Progenitor cell of endocrine pancreas (in vitro differentiated cells): ENCODE data around the gene HUS1. TPM values are rescaled to one million over a fixed set of nuclear protein-coding genes. Genes with fewer than 3 reads are reported as not detected.

ENCODE experiments used
- DNase-seq: peaks from one replicate; pipeline ENCODE4 v3.0.0; 2021; ENCODE audit warnings: low spot score; ENCODE audit not compliant: unreplicated experiment
- H3K27ac Mint-ChIP-seq: 2 replicates; pipeline ENCODE4 v1.8.0; 2021; ENCODE audit warnings: mild to moderate bottlenecking, moderate library complexity, mixed read lengths
- H3K27me3 Mint-ChIP-seq: 2 replicates; pipeline ENCODE4 v1.8.0; 2021; ENCODE audit warnings: mixed read lengths
- H3K36me3 Mint-ChIP-seq: 2 replicates; pipeline ENCODE4 v1.8.0; 2022; ENCODE audit warnings: mixed read lengths; ENCODE audit not compliant: insufficient read depth
- H3K4me1 Mint-ChIP-seq: 2 replicates; pipeline ENCODE4 v1.8.0; 2021; ENCODE audit warnings: low read depth, mixed read lengths
- H3K4me3 Mint-ChIP-seq: 2 replicates; pipeline ENCODE4 v1.8.0; 2021; ENCODE audit warnings: low read depth, mild to moderate bottlenecking, moderate library complexity, mixed read lengths
- H3K9me3 Mint-ChIP-seq: 2 replicates; pipeline ENCODE4 v1.8.0; 2021; ENCODE audit warnings: low read depth, mixed read lengths
- total RNA-seq: library from RNA; stranded (reverse); gene quantifications from 2 replicates; pipeline ENCODE4 v1.2.1, GENCODE V29; 2021
- TF ChIP-seq, protein P1 (sequence below): fragments of 200-600 bp; sonication (generic); IDR thresholded peaks from one replicate; pipeline ENCODE4 v1.5.0; 2021; ENCODE audit warnings: antibody characterized with exemption, mild to moderate bottlenecking; ENCODE audit not compliant: unreplicated experiment

The HUS1 gene
- total RNA-seq, 1 donor from 2014 or later = 45.1 TPM

DNA sequence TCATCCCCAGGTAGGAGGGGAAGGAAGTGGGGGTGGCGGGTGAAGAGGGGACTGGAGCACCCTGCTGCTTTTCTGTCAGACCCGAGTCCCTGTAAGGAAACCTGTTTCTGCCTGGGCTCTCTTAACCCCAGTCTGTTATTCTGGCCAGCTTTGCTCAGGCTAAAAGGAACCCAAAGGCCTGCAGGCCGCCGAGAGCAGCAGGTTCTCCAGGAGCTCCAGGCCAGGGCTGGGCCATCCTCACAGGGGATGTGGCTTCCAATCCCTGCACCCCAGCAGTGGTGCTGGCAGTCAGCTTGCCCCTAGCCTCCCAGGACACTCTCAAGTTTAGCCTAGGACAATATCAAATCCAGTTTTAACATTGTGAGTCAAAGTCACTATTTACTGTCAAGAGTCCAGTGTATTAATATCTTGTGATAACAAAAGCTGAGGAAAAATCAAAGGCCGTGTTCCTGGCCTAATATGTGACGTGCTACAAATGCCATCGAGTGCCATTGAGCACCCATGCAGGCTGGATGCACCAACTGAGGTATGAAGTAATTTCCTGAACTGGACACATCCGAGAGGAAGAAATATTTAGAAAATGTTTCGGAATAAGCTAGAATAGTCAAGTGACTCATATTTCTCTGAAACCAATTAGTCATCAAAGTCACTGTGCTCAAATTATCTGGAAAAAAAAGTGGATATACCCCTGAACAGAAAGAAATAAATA lies 38.1 kb downstream of the HUS1 start:
- Mint-ChIP-seq H3K27ac (no peak overlapping the region), H3K4me3 (no peak overlapping the region), H3K4me1 (peaks cover 20% of the 10 kb centered on the region), H3K36me3 (no peaks in the 10 kb centered on the region), H3K27me3 (no peaks in the 10 kb centered on the region), H3K9me3 (no peaks in the 10 kb centered on the region)
- TF ChIP-seq, protein P1, sequence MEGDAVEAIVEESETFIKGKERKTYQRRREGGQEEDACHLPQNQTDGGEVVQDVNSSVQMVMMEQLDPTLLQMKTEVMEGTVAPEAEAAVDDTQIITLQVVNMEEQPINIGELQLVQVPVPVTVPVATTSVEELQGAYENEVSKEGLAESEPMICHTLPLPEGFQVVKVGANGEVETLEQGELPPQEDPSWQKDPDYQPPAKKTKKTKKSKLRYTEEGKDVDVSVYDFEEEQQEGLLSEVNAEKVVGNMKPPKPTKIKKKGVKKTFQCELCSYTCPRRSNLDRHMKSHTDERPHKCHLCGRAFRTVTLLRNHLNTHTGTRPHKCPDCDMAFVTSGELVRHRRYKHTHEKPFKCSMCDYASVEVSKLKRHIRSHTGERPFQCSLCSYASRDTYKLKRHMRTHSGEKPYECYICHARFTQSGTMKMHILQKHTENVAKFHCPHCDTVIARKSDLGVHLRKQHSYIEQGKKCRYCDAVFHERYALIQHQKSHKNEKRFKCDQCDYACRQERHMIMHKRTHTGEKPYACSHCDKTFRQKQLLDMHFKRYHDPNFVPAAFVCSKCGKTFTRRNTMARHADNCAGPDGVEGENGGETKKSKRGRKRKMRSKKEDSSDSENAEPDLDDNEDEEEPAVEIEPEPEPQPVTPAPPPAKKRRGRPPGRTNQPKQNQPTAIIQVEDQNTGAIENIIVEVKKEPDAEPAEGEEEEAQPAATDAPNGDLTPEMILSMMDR = no peak
- DNase-seq = no peak

DNA sequence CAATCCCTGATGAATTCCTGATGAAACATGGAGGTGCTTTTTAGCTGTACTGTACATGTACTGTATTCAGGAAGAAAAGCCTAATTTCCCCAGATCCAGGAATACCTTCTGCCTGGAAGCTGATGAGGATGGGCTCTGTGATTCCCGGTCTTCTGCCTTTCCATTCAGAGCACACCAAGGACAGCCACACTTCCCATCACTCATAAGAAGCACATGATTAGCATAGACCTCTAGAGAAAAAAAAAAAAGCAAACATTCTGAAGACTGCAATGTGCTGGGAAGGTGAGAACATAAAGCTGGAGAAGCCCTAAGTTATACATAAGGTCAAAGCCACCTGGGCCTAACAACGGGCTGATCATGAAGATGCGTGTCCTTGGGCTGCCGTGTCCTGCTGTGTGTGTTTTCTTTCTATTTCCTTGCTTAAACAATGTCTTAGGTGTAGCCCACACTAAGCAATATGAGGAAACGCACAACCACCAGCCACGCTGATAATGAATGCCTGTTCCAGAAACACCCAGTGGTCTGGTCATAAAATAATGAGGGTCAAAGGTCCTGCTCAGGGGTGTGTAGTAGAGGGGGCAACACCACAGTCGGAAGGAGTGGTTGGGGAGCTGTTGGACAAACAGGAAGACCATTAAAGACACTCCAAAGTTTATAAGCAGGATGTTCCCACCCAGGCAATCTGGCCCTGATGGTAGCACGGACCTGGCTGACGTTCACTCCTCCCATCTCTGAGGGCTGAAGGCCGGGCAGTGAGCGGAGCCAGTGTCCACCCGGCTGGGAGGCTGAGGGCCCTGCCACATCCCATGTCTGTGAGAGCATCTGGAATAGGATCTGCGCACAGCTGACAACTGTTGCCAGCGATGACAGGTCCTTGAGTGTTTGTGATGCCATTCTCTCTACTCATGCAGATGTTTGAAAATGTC lies 39.1 kb downstream of the HUS1 start:
- Mint-ChIP-seq H3K4me3 (no peak overlapping the region), H3K4me1 (peaks cover 20% of the 10 kb centered on the region), H3K36me3 (no peaks in the 10 kb centered on the region), H3K27ac (no peak overlapping the region), H3K27me3 (no peaks in the 10 kb centered on the region), H3K9me3 (no peaks in the 10 kb centered on the region)
- TF ChIP-seq, protein P1 = no peak
- DNase-seq = no peak

DNA sequence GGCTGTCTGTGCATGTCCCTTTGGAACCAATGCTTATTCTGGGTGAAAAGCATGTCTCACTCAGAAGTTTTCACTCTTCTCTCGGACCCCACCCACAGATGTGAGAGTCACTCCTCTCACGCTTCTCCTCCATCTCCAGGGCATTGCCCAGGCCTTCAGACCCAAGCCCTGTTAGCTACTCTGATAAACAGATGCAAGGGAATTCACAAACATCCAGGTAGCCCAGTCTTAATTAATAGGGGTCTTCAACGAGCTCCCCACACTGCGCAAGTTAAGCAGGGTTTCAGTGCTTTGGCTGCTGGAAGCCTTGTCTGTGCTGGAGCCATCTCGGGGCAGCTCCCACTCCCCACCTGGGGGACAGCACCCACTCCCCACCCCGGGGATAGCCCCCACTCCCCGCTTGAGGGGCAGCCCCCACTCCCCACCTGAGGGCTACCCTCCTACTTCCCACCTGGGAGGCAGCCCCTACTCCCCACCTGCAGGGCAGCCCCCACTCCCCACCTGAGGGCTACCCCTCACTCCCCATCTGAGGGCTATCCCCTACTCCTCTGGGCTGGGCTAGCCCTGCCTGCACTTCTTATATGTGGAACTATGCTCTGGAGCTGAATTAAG lies 39.9 kb downstream of the HUS1 start:
- no peaks in the 10 kb centered on the region for H3K36me3 Mint-ChIP-seq
- DNase-seq = no peak
- H3K9me3 Mint-ChIP-seq = no peaks in the 10 kb centered on the region
- TF ChIP-seq, protein P1 = no peak
- no peaks in the 10 kb centered on the region for H3K27me3 Mint-ChIP-seq
- no peak overlapping the region for H3K27ac Mint-ChIP-seq
- no peak overlapping the region for H3K4me3 Mint-ChIP-seq
- peaks cover 26% of the 10 kb centered on the region for H3K4me1 Mint-ChIP-seq

DNA sequence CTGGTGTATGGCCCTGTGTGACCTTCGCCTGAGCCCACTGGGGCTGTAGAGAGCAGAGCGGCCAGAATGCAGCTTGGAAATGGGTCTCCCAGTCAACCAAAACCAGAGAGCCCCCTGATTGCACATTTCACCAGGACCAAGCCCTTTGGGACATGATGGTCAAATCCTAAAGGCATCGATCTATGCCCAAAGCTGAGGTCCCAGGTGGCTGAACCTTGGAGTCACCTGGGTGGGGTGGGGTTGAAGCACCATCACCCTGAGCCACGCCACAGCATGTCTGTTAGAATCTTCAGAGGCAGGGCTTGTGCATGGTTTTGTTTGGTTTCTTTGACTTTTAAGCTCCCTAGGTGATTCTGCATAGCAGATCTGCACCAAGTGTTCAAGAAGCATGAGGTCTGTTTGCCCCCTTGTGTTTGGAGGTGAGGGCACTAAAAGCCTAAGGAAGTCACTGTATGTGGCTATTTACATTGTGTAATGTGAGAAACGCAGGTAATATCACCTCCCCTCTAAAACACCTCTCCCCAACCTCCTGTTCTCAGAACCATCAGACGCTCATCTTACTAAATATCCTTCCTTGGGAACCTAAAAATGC lies 40.7 kb downstream of the HUS1 start:
- TF ChIP-seq, protein P1 = peak; percentile 39
- peaks cover 35% of the 10 kb centered on the region for H3K4me1 Mint-ChIP-seq
- no peak for DNase-seq
- no peak overlapping the region for H3K4me3 Mint-ChIP-seq
- no peak overlapping the region for H3K27ac Mint-ChIP-seq
- H3K36me3 Mint-ChIP-seq = no peaks in the 10 kb centered on the region
- no peaks in the 10 kb centered on the region for H3K27me3 Mint-ChIP-seq
- H3K9me3 Mint-ChIP-seq = no peaks in the 10 kb centered on the region
